SU-DHL-6 (cell line): Measurements from ENCODE around the gene CLDN8.

Experiments used
- H2AFZ ChIP-seq: fragments of 200-600 bp; sonication (generic); 2 replicates; pipeline ENCODE4 v1.6.1; 2014; ENCODE audit warnings: low read depth, mild to moderate bottlenecking, moderate library complexity, mixed read lengths, antibody characterized with exemption, low read length; ENCODE audit not compliant: severe bottlenecking
- H3F3A ChIP-seq: fragments of 200-600 bp; shearing (Covaris generic); 2 replicates; pipeline ENCODE4 v1.6.0; 2016; ENCODE audit warnings: antibody characterized with exemption, mild to moderate bottlenecking; ENCODE audit not compliant: insufficient read depth
- H3K27ac ChIP-seq: fragments of 200-600 bp; sonication (generic); 2 replicates; pipeline ENCODE4 v1.5.1; 2016; ENCODE audit warnings: low read depth, mild to moderate bottlenecking, low read length, moderate library complexity, mixed read lengths
- H3K27me3 ChIP-seq: fragments of 200-600 bp; sonication (generic), shearing (Covaris generic); 2 replicates; pipeline ENCODE4 v1.6.0; 2014; ENCODE audit warnings: mild to moderate bottlenecking, low read length
- H3K36me3 ChIP-seq: fragments of 200-600 bp; sonication (generic); 2 replicates; pipeline ENCODE4 v1.6.1; 2014; ENCODE audit warnings: mild to moderate bottlenecking, low read length, mixed read lengths
- H3K4me2 ChIP-seq: fragments of 300-600, 200-600 bp; shearing (Covaris generic), sonication (generic); 2 replicates; pipeline ENCODE4 v1.6.0; 2014; ENCODE audit warnings: low read length, low read depth, mild to moderate bottlenecking; ENCODE audit not compliant: poor library complexity, severe bottlenecking
- H3K4me3 ChIP-seq: fragments of 200-600 bp; sonication (generic); 2 replicates; pipeline ENCODE4 v1.5.1; 2014; ENCODE audit warnings: antibody characterized with exemption, low read length, mild to moderate bottlenecking, mixed read lengths; ENCODE audit not compliant: insufficient read depth, poor library complexity, severe bottlenecking
- H3K79me2 ChIP-seq: fragments of 200-600 bp; sonication (generic); 2 replicates; pipeline ENCODE4 v1.6.1; 2014; ENCODE audit warnings: mild to moderate bottlenecking, low read length, moderate library complexity; ENCODE audit not compliant: insufficient read depth
- H3K9ac ChIP-seq: fragments of 200-600 bp; sonication (generic); 2 replicates; pipeline ENCODE4 v1.7.0; 2014; ENCODE audit warnings: mild to moderate bottlenecking, low read length
- H3K9me2 ChIP-seq: fragments of 200-600 bp; sonication (generic); replicated peaks from 2 replicates; pipeline ENCODE4 v1.6.1; 2014; ENCODE audit warnings: low read length; ENCODE audit not compliant: insufficient read depth
- H3K9me3 ChIP-seq: fragments of 200-600 bp; sonication (generic); 2 replicates; pipeline ENCODE4 v1.6.1; 2014; ENCODE audit warnings: low read length, mixed read lengths; ENCODE audit not compliant: insufficient read depth
- H4K20me1 ChIP-seq: fragments of 200-600 bp; sonication (generic); 2 replicates; pipeline ENCODE4 v1.6.1; 2014; ENCODE audit warnings: low read depth, mild to moderate bottlenecking, antibody characterized with exemption, low read length, moderate library complexity, mixed read lengths
- EZH2phosphoT487 ChIP-seq: fragments of 200-600 bp; sonication (generic), shearing (Covaris generic); conservative IDR thresholded peaks from 2 replicates; pipeline ENCODE4 v1.6.1; 2018; ENCODE audit warnings: mild to moderate bottlenecking, antibody characterized with exemption, low read length, moderate library complexity, mixed read lengths
- TF ChIP-seq, protein P1 (sequence below): fragments of 200-600 bp; sonication (generic); IDR thresholded peaks from one replicate; pipeline ENCODE4 v1.5.1; 2017; ENCODE audit warnings: antibody characterized with exemption, mild to moderate bottlenecking, low read length, moderate library complexity; ENCODE audit not compliant: insufficient read depth, poor library complexity, severe bottlenecking

CLDN8 gene

DNA sequence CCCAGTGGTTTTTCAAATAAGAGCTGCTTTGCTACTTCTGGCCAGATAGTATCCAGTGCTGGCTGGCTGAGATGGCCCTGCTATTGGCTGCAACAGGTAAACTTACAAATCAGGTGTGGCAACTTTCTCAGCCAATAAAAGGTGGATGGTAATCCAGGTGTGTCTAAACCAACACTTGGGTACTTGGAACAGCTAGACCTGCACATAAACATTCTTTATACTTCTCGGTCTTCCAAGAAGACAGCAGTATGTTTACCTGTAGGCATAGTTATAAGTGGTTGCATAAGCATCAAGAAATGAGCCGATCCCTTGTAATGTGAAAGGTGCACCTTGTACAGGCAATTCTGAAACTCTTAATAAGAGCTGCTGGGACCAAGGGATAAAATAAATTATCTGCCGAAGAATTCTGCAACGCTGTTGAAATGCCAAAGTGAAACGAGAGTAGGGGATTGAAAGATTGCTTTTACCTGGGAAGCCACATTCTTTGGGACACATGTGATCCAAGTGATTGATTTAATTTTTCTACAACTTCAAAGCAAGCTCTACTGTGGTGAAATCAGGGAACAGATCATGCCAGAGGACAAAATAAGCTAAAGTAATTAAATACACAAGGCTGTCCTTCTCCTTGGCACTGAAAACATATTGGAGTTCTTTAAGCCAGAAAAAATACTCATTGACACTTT lies at the start of gene CLDN8:
TSS of gene CLDN8 (minus strand) at position 57 of the 683 bp plus-strand sequence. CDS start 172 bp downstream, outside the sequence.
- H3K4me2 ChIP-seq, result no peak within 1 kb of the TSS
- no peak within 1 kb of the TSS for H2AFZ ChIP-seq
- TF ChIP-seq EZH2phosphoT487, result no peak
- TF ChIP-seq, protein P1, sequence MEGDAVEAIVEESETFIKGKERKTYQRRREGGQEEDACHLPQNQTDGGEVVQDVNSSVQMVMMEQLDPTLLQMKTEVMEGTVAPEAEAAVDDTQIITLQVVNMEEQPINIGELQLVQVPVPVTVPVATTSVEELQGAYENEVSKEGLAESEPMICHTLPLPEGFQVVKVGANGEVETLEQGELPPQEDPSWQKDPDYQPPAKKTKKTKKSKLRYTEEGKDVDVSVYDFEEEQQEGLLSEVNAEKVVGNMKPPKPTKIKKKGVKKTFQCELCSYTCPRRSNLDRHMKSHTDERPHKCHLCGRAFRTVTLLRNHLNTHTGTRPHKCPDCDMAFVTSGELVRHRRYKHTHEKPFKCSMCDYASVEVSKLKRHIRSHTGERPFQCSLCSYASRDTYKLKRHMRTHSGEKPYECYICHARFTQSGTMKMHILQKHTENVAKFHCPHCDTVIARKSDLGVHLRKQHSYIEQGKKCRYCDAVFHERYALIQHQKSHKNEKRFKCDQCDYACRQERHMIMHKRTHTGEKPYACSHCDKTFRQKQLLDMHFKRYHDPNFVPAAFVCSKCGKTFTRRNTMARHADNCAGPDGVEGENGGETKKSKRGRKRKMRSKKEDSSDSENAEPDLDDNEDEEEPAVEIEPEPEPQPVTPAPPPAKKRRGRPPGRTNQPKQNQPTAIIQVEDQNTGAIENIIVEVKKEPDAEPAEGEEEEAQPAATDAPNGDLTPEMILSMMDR, result no peak

DNA sequence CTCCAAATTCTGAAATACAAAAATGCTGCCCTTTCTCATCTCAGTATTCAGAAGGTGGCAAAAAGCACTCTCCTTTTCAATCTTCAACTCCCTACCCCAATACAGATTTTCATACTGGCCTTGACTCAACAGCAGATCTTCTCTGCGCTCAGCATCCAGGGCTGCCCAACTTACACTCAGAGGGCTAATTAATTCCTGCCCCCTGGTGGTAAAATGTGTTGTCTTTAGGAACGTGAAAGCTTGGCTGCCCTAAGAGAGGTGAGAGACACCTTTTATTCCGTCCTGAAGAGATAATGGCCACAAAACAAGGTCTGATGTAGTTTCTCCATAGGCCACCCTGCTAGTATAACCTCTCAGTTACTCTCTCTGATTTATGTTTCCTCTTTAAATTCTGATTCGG lies 41.9 kb upstream of the CLDN8 start:
- no peaks in the 10 kb centered on the region for H3K9me2 ChIP-seq
- no peaks in the 10 kb centered on the region for H3F3A ChIP-seq
- no peaks in the 10 kb centered on the region for H3K36me3 ChIP-seq
- no peaks in the 10 kb centered on the region for H3K27me3 ChIP-seq
- TF ChIP-seq, protein P1, result no peak
- no peak for TF ChIP-seq EZH2phosphoT487
- H2AFZ ChIP-seq, result no peak overlapping the region
- H3K4me2 ChIP-seq, result no peak overlapping the region
- no peaks in the 10 kb centered on the region for H3K79me2 ChIP-seq
- H4K20me1 ChIP-seq, result no peaks in the 10 kb centered on the region
- H3K4me3 ChIP-seq, result no peak overlapping the region
- no peaks in the 10 kb centered on the region for H3K9me3 ChIP-seq
- H3K9ac ChIP-seq, result no peak overlapping the region
- no peak overlapping the region for H3K27ac ChIP-seq

More for the DNA sequence above, at the start of gene CLDN8:
- H3K4me3 ChIP-seq, result no peak within 1 kb of the TSS
- H3K9me2 ChIP-seq, result no peaks in the 10 kb centered on the region; the same call in 1 of the 2 replicates
- H3K27ac ChIP-seq, result no peak within 1 kb of the TSS
- no peaks in the 10 kb centered on the region for H3K9me3 ChIP-seq
- H3K79me2 ChIP-seq, result no peaks in the 10 kb centered on the region
- no peak within 1 kb of the TSS for H3K9ac ChIP-seq
- H3F3A ChIP-seq, result no peaks in the 10 kb centered on the region
- H3K36me3 ChIP-seq, result no peaks in the 10 kb centered on the region
- no peaks in the 10 kb centered on the region for H3K27me3 ChIP-seq
- no peaks in the 10 kb centered on the region for H4K20me1 ChIP-seq

DNA sequence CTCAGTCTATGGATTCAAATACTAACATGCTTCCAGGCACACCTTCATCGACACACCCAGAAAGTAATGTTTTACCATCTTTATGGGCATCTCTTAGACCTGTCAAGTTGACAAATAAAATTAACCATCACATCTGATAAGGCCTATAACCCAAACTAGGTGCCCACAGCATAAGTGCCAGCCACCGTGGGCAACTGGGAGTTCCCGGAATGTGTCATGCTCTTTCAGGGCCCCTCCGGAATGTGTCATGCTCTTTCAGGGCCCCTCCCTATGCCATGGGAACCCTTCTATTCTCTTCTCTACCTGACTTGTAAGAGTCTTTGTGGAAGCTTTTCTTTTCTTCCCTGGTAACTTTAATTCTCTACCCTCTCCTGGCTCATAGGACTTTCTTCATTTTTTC lies 40.2 kb upstream of the CLDN8 start:
- no peaks in the 10 kb centered on the region for H3K9me3 ChIP-seq
- TF ChIP-seq EZH2phosphoT487, result no peak
- TF ChIP-seq, protein P1, result no peak

More for the DNA sequence above, 40.2 kb upstream of the CLDN8 start:
- H3K36me3 ChIP-seq, result no peaks in the 10 kb centered on the region
- H3K4me3 ChIP-seq, result no peak overlapping the region
- H3K27me3 ChIP-seq, result no peaks in the 10 kb centered on the region
- H3K4me2 ChIP-seq, result no peak overlapping the region
- H4K20me1 ChIP-seq, result no peaks in the 10 kb centered on the region
- no peaks in the 10 kb centered on the region for H3K9me2 ChIP-seq
- H3K27ac ChIP-seq, result no peak overlapping the region
- H3F3A ChIP-seq, result no peaks in the 10 kb centered on the region
- no peak overlapping the region for H3K9ac ChIP-seq
- H2AFZ ChIP-seq, result no peak overlapping the region
- no peaks in the 10 kb centered on the region for H3K79me2 ChIP-seq
